Measurements from ENCODE around the gene SP100. TPM values are rescaled to one million over a fixed set of nuclear protein-coding genes. Genes with fewer than 3 reads are reported as not detected.

Gene SP100
- total and polyA plus RNA-seq, 2 of the 8 experiments (the other 6 are each of a cell fraction or from before 2014, with no cell fraction given): 0.06 to 1.1 TPM

GRCh38 chr2:230578106-230578505 is 162.1 kb downstream of the SP100 start:
- no peak overlapping the region; the same call in 1 of the 2 replicates for H4K8ac ChIP-seq (ENCODE audit: extremely low read depth, insufficient read depth, low read length)
- no peaks in the 10 kb centered on the region for H3K36me3 ChIP-seq (ENCODE audit: control insufficient read depth in 2 of 4, insufficient read depth in 4 of 4, low read length in 3 of 4)
- H4K5ac ChIP-seq (ENCODE audit: insufficient read length, low read depth, low read length): no peak overlapping the region
- no peak overlapping the region for H3K18ac ChIP-seq (ENCODE audit: extremely low read depth, low read length)
- no peak for DNase-seq (ENCODE audit: low read depth in 1 of 2, low spot score in 2 of 2)
- no peak overlapping the region for H3K4me2 ChIP-seq (ENCODE audit: insufficient read depth in 1 of 2, low read depth in 2 of 2, low read length in 2 of 2)
- H2BK15ac ChIP-seq (ENCODE audit: low read length): no peak overlapping the region
- TF ChIP-seq ATF3 (IDR thresholded peaks at IDR 0.05; ENCODE audit: insufficient read depth, low read depth, low read length) (no peak), KDM4A (IDR thresholded peaks at IDR 0.05; ENCODE audit: low read depth, low read length, severe bottlenecking) (no peak), CBX5 (IDR thresholded peaks at IDR 0.05; ENCODE audit: low read depth, low read length) (no peak), JUN (IDR thresholded peaks at IDR 0.05; ENCODE audit: low read depth, low read length) (no peak), SIRT6 (IDR thresholded peaks at IDR 0.05; ENCODE audit: low read length) (no peak)
- WGBS, 2 experiments (ENCODE audit: extremely low coverage in 1 of 2, insufficient coverage in 1 of 2, insufficient read length in 1 of 2, insufficient replicate concordance in 2 of 2, low coverage in 1 of 2, low lambda C conversion rate in 2 of 2, missing lambda C conversion rate in 1 of 2): 42% methylated on average over 2 of the region's 2 CpGs; no CpG with 5 or more reads in 1 of the 2 experiments
- H3K56ac ChIP-seq (replicated peaks; ENCODE audit: insufficient read length, low read depth, low read length): no peak overlapping the region
- no peak overlapping the region for H3K14ac ChIP-seq (ENCODE audit: insufficient read length)
- H3K9me3 ChIP-seq (ENCODE audit: insufficient read depth in 2 of 2, low read depth in 1 of 2, low read length in 1 of 2): peaks cover 2 to 5% of the 10 kb centered on the region in 2 experiments; a peak in 1 of 4 replicates
- H2BK120ac ChIP-seq (replicated peaks; ENCODE audit: low read depth, low read length): no peak overlapping the region
- H3K27me3 ChIP-seq (replicated peaks in 1 of 4; ENCODE audit: control insufficient read depth in 3 of 4, extremely low read depth in 1 of 4, insufficient read depth in 3 of 4, low read length in 3 of 4): no peaks in the 10 kb centered on the region
- no peak overlapping the region for H2BK5ac ChIP-seq (ENCODE audit: low read depth, low read length)
- ChIA-PET POLR2A (ENCODE audit: partially characterized antibody) (no interaction called here), CTCF (ENCODE audit: partially characterized antibody) (no interaction called here)
- H3K79me1 ChIP-seq (ENCODE audit: low read depth, low read length): no peaks in the 10 kb centered on the region
- no peak overlapping the region for H4K91ac ChIP-seq (replicated peaks; ENCODE audit: insufficient read length, low read length)
- H3K79me2 ChIP-seq (ENCODE audit: control insufficient read depth in 1 of 2, insufficient read depth in 2 of 2, low read length in 2 of 2): no peaks in the 10 kb centered on the region
- H2AFZ ChIP-seq (ENCODE audit: low read length): no peak overlapping the region
- H3K4ac ChIP-seq (replicated peaks; ENCODE audit: insufficient read length, low read depth, low read length): no peak overlapping the region
- no peak overlapping the region for H3K4me3 ChIP-seq (ENCODE audit: extremely low read depth in 1 of 4, insufficient read depth in 2 of 4, low read depth in 3 of 4, low read length in 4 of 4)
- no peak overlapping the region for H3K27ac ChIP-seq (ENCODE audit: low read depth, low read length)
- H3K9ac ChIP-seq (replicated peaks in 1 of 4; ENCODE audit: extremely low read depth in 1 of 4, low read depth in 3 of 4, low read length in 3 of 4): no peak overlapping the region
- H4K20me1 ChIP-seq (replicated peaks in 1 of 2; ENCODE audit: control insufficient read depth in 1 of 2, insufficient read depth in 2 of 2, low read length in 2 of 2): no peaks in the 10 kb centered on the region
- no peak overlapping the region for H2BK12ac ChIP-seq (ENCODE audit: low read depth, low read length)
- H3K23me2 ChIP-seq (ENCODE audit: low read depth, low read length): no peaks in the 10 kb centered on the region
- no peak overlapping the region for H3K23ac ChIP-seq (ENCODE audit: insufficient read length)
- H2AK5ac ChIP-seq (ENCODE audit: low read depth, low read length): no peak overlapping the region
- H2BK20ac ChIP-seq (ENCODE audit: low read length): no peak overlapping the region
- no peaks in the 10 kb centered on the region for H3K4me1 ChIP-seq (replicated peaks in 1 of 4; ENCODE audit: control insufficient read depth in 3 of 4, insufficient read depth in 4 of 4, low read length in 3 of 4)
- no peak for FAIRE-seq
